CD4-positive, alpha-beta T cell treated with Interleukin-21 for 1 hour (primary cell): ENCODE results near the gene NDUFB7.
A peak's percentile ranks its signal among the peaks of the same experiment; 100 is the strongest.
"Not testable (repeated sequence)": the region's sequence is repeated elsewhere in the genome, so short reads cannot be mapped to it uniquely, and the experiment has no call there.

Experiments used
- DNase-seq: peaks from one replicate; pipeline ENCODE4 v3.0.0-alpha.2; 2020

The NDUFB7 gene

DNA sequence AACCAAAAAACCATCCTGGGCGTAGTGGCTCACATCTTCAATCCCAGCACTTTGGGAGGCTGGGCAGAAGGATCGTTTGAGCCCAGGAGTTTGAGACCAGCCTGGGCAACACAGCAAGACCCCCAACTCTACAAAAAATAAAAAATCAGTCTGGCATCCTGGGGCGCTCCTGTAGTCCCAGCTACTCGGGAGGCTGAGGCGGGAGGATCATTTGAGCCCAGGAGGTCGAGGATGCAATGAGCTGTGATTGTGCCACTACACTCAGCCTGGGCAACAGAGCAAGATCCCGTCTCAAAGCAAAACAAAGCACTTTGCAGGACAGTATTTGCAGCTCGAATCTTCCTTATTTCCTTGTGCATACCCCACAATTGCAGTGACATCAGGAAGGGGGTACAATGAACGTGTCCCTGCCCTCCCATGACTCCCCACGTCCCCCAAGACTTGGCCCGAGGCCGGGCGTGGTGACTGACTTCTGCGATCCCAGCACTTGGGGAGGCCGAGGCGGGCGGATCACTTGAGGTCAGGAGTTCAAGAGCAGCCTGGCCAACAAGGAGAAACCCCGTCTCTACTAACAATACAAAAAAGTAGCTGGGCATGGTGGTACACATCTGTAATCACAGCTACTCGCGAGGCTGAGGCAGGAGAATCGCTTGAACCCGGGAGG lies 870 bp downstream of the NDUFB7 start:
- no peak for DNase-seq

DNA sequence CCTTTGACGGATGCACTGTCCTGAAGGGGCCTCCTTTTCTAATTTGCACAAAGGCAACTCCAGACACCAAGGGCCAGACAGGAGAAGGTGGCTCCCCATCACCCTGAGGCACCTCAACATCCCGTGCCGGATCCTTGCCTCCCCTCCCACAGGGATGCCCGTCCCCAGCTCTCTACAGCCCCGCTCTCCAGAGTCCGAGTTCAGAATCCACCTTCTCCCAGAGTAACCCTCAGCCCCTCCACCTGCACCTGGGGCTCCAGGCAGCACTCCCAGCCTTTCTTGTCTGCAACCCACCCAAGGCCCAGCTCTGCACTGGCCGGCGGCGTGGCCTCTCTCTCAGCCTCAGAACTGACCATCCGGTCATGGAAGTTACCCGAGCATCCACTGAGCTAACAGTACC lies 4.8 kb downstream of the NDUFB7 start:
- no peak for DNase-seq

DNA sequence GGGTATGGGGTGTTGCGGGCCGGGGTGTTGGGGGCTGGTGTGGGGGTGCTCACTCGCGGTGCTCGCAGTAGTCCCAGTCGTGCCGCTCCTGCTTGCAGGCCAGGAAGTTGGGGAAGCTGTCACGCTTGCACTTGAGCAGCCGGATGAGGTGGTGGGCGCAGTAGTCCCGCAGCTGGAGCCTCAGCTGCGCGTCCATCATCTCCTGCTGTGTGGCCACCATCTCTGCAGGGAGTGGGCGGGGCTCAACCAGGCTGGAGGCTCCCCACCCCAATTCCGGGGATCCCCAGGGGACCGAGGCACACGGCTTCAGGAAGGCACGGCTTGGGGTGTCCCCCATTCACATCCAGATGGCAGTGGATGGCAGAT lies 5.2 kb downstream of the NDUFB7 start:
- no peak for DNase-seq

DNA sequence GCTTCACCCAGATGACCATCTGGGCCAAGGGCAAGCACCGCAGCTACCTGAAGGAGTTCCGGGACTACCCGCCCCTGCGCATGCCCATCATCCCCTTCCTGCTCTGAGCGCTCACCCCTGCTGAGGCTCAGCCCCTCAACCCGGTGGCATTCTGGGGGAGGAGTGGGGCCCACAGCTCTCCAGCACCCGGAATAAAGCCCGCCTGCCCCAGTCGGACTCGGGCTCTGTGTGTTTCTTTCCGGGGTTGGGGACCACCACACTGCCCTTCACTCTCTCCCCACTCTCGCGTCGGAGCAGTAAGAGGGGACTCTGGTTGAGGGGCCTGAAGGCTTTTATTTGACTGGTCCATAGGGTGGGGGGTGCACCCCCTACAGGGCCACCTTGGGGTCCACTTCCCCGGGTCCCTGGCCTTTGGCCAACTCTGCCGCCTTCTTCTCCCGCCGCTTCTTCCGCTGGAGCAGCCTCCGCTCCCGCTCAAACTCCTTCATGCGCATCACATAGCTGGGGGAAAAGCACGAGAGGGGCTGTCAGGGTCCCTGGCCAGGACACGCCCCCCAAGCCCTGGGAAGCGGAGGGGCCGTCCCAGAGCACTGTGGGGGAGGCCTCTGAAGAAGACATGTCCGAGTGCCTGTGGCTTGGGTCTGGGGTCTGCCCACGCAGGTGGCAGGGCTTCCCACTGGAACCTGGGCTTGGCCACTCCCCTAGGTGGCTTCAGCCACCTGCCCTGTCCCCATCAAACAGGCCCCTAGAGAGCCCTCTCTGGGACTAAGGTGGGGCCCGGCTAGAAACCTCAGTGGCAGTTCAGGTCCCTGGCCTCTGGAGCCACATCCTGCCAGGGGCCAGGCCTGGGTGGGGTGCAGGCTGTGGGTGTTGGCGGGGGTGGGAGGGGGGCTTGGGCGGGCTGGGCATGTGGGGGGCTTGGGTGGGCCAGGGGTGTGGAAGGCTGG lies 5.8 kb downstream of the NDUFB7 start:
- DNase-seq = no peak

DNA sequence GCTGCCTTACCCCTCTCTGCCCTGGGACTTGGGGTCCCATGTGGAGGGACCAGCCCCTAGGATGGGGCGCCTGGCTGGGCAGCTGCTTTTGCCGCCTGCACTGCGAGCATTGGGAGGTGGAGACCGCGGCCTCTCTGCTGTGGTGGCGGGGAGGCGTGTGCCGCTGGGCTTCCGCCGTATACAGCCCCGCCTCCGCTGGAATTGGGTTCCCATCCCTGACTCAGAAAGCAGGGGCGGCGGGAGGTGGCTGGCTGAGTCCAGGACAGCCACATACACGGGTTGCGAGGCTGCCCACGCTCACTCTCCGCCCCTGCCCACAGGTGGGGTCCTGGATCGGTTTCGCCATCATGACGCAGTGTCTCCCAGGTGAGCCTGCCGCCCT lies 6.6 kb downstream of the NDUFB7 start:
- no peak for DNase-seq

- not testable (repeated sequence) for DNase-seq
Observed at GRCh38 chr19:14564652-14565297, 7.1 kb downstream of the NDUFB7 start.

DNA sequence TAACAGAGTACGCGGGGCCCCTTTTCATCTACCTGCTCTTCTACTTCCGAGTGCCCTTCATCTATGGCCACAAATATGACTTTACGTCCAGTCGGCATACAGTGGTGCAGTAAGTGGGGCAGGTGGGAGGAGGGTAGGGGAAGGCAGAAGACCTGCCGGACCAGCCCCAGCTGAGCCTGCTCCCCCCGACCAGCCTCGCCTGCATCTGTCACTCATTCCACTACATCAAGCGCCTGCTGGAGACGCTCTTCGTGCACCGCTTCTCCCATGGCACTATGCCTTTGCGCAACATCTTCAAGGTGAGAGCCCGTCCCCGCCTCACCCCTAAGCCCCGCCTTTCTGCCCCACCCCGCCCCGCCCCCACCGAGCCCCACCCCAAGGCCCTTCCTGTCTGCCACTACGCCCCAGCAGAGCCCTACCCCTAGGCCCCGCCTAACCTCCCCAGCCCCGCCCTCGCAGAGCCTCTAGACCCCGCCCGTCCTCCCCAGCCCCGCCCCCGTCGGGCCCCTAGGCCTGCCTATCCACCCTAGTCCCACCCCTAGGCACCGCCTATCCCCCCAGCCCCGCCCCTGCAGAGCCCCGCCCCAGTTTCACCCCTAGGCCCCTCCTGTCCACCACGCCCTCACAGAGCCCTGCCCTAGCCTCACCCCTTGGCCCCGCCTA lies 7.7 kb downstream of the NDUFB7 start:
- DNase-seq = peak; percentile 59

- DNase-seq = no peak
Observed at GRCh38 chr19:14563590-14563926, 8.3 kb downstream of the NDUFB7 start.

- no peak for DNase-seq
Observed at GRCh38 chr19:14562660-14563589, 8.9 kb downstream of the NDUFB7 start.

DNA sequence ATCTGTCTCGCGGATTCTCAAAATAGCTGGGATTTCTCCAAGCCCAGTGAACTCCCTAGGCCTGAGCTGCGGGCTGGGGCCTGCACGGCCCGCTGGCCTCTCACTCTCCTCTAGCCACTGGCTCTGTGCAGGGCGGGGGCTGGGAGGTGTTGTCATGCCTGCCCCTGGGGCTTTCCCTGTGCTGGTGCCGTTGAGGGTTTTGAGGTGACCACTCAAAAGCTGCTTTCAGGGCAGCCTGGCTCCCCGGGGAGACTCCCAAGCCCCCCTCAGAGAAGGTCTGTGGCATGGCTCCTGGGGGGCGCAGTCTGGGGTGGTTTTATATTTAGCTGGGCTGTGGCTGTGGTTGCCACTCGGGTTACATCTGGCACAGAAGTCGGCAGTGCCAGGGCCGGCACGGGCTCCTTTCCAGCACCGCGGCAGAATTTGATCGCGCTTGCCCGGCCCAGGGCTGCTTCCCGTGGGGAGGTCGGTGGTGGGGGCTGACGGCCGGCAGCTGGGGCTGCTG lies 10.0 kb downstream of the NDUFB7 start:
- DNase-seq = peak; percentile 38

DNA sequence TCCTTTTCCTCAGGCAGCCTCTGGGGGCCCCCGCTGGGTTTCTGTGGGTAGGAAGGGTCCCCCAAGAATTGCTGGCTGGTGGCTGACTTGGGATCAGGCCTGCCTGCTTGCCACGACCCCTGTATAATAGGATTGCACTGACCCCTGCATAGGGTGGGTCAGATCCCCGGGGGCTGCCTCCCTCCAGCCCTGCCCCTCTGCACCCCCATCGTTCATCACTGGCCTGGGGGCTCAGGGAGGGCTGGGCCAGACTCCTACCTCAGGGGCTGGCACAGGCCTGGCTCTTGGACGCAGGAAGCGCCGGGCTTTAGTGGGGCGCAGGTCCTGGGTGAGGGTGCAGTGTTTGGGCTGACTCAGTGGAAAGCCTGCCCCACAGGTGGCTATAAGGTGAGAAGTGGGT lies 10.6 kb downstream of the NDUFB7 start:
- no peak for DNase-seq

GRCh38 chr19:14560776-14561108 lies 11.1 kb downstream of the NDUFB7 start:
- DNase-seq = no peak

- DNase-seq = no peak
Observed at GRCh38 chr19:14559916-14560775, 11.7 kb downstream of the NDUFB7 start.

DNA sequence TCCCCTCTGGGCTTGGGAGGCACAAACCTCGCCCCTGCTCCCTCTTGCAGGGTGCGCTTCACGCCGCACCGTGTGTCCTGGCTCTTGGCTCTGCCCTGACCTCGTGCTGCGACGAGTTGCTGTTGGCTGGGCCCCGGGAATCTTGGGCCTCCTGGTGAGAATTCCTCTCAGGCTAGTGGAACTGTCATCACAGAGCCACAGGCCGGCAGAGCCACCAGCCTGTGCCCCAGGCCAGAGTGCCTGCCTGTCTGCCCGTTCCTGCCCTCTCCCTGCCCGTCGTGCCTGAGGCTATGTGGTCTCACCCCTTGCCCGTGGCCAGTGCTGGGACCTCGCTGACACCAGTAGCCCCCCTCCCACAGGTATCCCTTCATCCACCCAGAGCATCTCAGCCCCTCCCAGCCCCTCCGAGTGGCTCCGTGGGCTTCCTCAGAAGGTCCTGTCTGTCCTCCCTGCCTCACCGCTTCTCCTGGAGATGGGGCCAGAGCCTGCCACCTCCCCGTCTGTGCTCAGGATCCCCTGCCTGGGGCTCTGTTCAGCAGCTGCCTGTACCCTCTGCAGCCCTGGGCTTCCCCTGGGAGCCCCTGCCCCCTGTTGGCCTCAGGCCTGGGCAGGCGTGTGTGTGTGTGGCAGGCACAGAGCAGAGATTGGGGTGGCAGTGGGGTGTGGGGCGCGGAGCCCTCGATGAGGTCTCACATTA lies 13.3 kb downstream of the NDUFB7 start:
- no peak for DNase-seq

DNA sequence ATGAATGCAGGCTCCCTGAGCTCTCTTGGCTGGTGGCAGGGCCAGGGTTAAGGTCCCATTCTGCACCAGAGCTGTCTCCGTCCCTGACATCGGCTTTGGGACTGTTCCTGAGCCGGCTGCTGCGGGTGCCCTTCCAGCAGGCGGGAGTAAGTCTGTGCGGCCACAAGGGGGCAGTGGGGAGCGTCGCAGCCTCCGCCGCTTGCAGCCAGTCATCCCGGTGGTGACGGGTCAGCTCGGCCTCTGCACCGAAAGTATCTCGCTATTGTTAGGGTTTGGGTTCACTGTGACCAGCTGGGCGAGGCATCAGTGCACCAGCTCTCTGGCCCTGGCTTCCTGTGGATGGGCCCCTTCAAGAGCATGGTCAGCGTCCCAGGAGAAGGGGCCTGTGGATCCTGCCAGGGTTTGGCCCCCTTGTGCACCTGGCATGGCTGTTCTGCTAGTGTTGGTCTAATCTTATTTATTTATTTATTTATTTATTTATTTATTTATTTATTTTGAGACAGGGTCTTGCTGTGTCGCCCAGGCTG lies 15.1 kb downstream of the NDUFB7 start:
- peak; percentile 71 for DNase-seq

DNA sequence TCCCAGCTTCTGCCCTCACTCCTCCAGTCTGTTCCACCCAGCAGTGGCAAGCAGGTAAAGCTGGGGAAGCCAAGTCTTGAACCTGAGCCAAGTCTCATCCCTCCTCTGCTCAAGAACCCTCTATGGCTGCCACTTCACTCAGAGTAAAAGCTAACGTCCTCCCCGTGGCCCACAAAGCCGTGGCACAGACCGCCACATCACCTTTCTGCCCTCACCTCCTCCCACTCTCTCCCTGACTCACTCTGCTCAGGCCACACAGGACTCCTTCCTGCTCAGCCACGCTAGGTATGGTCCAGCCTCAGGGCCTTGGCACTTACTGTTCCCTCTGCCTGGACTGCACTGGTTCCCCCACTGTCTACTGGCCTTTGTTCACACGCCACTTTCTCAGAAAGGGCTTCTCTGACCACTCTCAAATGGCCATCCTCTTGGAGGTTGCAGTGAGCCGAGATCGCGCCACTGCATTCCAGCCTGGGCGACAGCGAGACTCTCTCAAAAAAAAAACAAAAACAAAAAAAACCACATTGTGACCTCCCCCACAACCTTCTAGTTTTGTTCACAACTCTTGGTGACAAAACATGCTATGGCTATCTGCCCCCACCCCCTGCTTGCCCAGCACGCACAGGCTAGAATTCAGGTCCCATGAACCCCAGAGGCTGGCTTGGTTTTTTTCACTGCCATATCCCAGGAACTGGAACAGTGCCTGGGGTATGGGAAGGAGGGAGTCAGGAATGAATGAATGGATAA lies 15.8 kb downstream of the NDUFB7 start:
- no peak for DNase-seq

DNA sequence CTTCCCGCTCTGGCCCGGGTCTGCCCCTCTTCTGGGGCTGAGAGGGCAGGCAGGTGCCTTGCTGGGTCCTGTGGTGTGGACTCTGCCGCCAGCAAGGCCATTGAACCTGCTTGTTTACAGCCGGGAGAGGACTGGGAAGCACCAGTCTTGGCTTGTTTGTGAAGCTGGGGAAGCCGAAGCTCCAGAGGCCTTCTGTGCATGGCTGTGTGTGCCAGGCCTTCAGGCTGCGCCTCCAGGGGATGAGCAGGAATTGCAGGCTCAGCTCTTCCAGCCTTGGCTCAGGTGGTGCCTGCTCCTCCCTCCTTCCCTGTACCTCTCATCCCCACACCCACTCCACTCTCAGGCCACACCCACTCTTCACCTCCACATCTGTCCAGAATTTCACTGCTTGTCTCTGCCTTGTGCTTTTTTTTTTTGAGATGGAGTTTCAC lies 17.5 kb downstream of the NDUFB7 start:
- no peak for DNase-seq

DNA sequence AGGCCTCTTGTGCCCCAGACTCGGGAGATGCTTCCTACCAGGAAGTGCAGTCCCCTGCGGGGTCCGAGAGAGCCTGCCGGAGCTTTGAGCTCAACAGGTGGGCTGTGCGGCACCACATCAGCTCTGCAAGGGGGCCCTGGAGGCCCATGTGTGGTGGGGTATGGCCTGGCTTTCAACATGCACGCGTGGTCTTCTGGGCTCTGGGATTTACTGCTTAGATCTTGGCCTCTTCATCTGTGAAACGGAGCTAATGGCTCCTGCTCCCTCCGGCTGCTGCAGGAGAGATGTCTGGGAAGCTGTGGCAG lies 18.0 kb downstream of the NDUFB7 start:
- no peak for DNase-seq

- no peak for DNase-seq
Observed at GRCh38 chr19:14553042-14553938, 18.6 kb downstream of the NDUFB7 start.
